Skeletal muscle cell (primary cell): Measurements from ENCODE around the gene LARGE1.
"Not testable (repeated sequence)": the region's sequence is repeated elsewhere in the genome, so short reads cannot be mapped to it uniquely, and the experiment has no call there.

Source experiments
- DNase-seq: peaks from one replicate; pipeline ENCODE4 v3.0.0-alpha.2; 2010; ENCODE audit warnings: low read depth
- H3K4me3 ChIP-seq: 2 replicates; pipeline ENCODE4 v1.5.1; 2011; ENCODE audit warnings: low read depth, mild to moderate bottlenecking, control low read depth, low read length, moderate library complexity

LARGE1 gene

DNA sequence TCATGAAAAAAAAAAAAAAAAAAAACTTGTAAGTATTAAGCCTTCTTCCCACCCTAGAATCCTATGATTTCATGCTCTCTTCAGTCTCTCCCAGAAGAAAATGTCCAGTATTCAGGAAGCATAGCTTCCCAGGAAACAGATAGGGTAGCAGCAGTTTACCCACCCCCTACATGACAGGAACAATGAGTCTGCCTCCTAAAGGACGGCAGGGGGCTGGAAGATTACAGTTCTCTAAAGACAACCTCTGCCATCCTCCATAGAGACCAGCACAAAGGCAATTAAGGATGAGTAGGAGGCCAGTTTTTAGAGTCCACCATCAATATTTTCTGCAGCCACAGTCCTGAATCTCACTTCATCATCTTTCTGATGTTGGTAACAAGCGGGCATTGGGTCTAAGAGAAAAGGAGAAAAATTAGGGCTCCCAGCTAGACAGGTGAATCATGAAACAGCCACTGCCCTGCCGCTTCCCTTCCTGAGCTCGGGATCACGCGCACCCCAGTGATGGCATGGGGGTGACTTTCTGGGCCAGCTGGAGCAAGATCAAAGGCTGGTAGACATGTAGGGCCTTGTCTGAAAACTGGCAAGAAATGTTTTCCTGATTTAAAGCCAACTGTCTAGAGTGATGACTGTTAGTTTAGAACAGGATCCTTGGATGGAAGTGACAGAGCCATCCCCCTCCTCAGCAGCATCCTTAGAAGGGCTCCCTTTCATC is 322.8 kb downstream of the LARGE1 start:
- DNase-seq: no peak
- H3K4me3 ChIP-seq: no peak overlapping the region

DNA sequence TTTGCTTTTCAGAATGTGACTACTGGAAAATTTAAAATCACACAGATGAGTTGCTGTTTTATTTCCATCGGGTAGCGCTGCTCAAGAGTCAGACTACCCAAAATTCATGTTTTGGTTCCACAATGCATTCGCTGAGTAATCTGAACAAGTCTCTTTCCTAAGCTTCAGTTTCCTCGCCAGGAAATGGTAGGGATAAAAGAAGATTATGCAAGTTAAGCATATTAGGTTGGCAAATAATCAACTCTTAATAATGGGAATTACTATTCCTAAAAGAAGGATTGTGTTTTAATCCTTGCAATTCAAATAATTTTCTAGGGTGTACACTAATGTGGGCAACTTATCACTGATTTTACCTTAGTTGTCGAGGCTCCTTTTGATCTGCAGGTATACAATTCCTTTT is 326.5 kb downstream of the LARGE1 start:
- H3K4me3 ChIP-seq: no peak overlapping the region
- no peak for DNase-seq

DNA sequence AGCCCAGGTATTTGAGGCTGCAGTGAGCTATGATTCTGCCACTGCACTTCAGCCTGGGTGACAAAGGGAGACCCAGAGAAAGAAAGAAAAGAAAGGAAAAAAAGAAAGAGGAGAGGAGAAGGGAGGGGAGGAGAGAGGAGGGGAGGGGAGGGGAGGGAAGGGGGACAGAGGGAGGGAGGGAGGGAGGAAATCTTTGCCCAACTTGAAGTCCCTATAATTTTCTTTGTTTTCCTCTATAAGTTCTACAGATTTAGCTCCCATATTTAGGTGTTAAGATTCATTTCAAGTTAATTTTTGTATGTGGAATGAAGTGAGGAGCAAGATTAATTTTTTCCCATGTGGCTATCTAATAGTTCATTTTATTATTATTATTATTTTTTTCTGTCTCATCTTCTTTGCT is 328.3 kb downstream of the LARGE1 start:
- no peak overlapping the region for H3K4me3 ChIP-seq
- DNase-seq: no peak

DNA sequence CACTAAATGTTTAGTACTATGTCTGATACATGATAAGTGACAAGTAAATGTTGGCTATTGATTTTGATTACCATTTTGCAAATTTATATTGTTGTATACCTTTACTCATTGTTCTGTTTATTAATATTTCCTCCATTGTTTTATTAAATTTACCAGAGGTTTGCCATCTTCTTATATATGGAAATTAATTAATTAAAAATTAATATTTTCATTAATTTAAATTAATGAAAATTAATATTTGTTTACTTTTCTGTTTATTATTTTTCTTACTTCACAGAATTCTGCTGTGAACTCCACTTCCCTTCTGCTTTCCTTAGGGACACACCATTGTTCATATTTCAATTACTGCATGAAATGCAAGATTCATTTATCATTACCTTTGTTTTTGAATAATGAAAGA is 331.0 kb downstream of the LARGE1 start:
- DNase-seq: no peak
- H3K4me3 ChIP-seq: no peak overlapping the region

DNA sequence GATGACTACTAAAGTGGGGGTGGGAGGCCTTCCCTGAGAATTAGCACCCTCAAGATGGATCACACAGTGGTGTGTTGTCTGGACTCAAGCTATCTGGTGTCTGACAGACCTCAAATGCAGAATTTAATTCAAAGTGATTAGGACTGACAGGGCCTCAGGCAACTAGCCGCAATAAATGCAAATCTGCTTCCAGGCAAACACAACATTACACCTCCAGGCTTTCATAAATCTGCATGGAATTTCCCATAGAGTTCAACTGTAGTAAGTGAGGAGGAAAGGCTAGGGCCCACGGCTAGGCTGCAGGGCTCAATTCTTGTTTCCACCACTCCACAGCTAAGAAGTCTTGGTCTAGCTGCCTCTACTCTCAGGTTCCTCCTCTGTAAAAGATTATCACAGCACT is 331.4 kb downstream of the LARGE1 start:
- no peak overlapping the region for H3K4me3 ChIP-seq
- DNase-seq: no peak

DNA sequence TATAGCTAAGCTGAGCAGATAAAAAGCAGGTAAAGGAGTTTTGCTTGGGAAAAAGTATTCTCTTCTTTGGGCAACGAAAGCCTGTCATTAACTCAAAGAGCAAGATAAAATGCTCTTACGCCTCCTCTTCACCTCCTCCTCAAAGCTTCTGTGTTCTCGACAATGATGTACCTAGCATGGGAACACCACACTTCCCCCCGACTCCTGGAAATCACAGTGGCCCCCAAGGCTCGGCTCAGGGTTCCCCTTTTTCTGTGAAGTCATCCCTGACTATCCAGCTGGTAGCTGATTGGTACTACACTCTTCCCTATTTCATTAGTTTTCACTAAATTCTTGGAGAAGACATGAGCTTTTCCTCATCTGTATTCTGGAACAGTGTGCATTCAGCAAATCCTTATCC is 336.1 kb downstream of the LARGE1 start:
- DNase-seq: no peak
- no peak overlapping the region for H3K4me3 ChIP-seq

DNA sequence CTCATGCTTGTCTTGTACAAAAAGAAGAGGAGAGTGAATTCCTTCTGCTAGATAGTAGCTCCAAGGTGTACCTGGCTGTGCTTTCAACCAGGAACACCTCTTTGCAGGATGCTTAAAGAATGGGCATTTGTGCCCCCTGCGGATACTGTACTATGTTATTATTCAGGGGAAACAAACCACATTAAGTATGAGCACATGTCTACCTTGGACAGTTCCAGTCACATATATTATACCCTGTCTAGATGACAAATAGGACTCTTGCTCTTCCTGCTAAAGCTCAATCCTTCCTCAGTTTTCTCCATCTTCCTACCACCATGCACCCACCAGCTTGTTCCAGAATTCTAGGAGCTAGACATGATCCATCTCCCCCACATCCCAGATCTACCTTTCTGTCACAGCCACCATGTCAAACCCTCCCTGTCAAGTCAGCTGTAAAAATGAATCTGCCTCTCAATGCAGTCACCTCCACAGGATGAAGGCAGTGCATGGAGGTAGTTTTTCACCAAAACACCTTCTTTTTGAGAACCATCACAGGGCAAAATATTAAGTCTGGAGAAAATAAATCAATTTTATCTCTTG is 337.4 kb downstream of the LARGE1 start:
- DNase-seq: no peak
- H3K4me3 ChIP-seq: no peak overlapping the region

DNA sequence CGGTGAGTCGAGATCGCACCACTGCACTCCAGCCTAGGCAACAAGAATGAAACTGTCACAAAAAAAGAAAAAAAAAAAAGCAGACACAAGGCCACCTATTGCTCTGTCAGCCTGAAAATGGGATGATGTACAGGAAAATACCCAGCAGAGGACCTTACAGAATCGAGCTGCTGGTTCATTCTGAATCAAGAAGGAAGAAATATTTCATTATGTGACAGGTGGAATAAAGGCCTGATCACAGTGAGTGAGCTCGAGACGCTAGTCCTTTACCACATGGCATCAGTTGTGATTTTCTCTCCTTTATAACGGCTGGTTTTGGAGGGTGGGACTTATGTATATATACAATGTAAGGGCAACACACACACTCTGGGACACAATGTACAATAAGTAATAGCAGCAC is 340.0 kb downstream of the LARGE1 start:
- no peak for DNase-seq
- no peak overlapping the region for H3K4me3 ChIP-seq

DNA sequence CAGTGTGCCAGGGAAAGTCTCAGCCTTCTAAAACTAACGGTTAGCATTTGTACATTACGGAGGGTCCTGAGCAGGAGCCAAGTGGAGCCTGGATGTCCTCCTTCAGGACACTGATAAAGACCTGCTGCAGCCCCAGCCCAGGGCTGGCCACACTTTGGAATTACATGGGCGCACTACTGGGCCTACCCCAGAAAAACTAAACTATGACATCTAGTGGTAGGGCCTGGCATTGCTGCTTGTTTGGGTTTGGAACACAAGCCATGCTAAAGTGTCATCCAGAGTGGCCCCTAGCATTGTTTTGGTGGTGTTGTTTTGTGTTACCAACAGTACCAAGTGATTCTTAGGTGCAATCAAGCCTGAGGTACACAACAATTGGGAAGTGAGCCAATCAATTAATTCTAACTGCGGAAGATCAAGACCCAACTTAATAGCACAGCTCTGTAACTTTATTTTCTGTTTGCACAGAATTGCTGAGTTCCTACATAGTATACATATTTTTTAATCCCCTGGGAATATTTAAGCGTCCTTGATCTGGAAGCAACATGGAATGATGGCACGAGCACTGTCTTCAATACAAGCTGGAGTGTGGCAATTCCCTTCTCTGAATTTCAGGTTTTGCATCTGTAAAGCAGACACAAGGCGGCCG is 340.7 kb downstream of the LARGE1 start:
- no peak for DNase-seq
- H3K4me3 ChIP-seq: no peak overlapping the region

DNA sequence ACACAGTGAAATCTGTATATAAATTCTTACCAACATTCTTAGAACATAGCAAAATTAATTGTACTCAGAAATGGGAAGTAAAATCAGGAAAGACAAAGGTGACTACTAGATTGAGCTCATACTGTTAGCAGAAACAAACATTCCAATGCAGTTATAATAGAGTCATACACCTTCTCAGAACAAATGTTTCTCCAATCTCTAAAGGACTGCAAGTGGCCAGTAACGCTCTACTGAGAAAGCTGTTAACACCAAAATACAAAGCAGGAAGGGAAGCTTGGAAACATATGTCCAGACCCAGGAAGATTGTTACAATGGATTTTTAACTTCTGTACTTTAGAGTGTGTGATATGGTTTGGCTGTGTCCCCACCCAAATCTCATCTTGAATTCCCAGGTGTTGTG is 341.5 kb downstream of the LARGE1 start:
- no peak overlapping the region for H3K4me3 ChIP-seq
- DNase-seq: no peak

DNA sequence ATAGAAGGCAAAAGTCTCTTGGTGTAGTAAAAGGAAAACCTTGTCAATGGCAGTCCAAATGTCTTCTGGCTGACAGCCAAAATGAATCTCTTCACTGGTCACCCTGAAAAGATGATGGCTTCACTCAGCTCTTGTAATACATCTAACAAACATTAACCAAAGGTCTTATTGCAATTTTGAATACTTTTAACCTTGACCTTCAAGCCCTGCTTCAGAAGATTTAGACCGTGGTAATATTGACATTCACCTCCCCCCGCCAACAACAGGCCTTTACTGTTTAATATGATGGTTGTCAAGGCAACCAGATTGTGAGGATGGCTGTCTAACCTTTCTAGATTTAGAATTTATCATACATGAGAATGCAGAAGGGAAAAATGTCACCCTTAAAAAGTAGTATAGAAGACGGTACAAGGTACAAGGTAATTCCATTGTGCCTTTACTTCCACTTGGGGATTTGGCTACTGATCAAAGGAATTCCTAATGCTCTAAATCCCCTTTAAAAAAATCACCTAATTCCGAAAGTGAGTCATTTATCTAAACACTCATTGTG is 342.3 kb downstream of the LARGE1 start:
- no peak for DNase-seq
- H3K4me3 ChIP-seq: no peak overlapping the region

DNA sequence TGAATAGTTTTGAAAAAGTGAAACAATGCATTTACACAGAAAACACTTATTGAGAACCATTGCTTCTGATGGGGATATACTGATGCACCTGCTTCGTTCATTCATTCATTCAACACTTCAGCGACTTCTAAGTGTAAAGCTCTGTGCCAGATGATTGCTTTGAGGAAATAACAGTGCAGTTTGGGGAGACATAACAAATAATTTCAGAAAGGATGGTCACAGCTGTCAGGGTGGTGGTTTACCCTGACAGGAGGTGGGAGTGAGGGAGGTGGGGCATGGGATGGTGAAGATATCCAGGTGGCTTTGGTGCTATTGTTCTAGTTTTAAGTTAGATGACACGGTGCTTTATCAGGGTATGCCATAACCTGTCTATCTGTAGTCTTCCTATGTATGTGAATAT is 344.1 kb downstream of the LARGE1 start:
- DNase-seq: no peak
- H3K4me3 ChIP-seq: no peak overlapping the region

DNA sequence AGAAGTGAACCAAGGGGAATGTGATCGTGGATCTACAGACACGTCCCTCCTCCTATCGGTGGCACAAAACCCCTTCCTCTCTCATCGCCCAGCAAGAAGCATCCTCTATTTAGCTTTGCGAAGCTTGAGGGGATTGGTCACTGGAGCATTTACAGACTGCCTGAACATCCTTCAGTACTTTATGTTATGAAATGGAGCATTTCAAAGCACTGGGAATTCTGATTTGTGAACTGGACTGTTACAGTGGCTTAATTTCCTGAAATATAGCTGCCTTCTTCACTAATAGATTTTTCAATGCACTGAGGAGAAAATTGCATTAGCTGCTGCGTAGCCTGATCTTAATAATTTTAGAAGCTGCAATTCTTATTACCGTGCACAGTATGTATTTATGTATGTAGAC is 344.5 kb downstream of the LARGE1 start:
- no peak overlapping the region for H3K4me3 ChIP-seq
- no peak for DNase-seq

DNA sequence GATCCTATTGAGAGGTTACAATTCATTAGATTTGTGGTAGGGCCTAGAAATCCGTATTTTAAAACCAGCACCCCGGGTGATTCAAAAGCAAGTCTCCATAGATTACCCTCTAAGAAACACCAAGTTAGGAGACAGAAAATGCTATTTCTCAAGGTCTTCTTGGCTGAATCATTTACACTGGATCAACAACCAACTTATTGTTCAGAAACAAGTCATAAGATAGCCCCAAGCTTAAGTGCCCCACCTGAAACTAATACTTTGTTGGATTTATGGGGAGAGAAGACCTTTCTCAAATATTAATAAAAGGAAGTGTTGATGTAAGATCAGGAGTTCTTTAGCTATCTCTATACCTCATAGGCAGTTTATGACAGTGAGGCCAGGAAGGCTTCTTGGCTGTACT is 345.2 kb downstream of the LARGE1 start:
- H3K4me3 ChIP-seq: no peak overlapping the region
- DNase-seq: no peak

DNA sequence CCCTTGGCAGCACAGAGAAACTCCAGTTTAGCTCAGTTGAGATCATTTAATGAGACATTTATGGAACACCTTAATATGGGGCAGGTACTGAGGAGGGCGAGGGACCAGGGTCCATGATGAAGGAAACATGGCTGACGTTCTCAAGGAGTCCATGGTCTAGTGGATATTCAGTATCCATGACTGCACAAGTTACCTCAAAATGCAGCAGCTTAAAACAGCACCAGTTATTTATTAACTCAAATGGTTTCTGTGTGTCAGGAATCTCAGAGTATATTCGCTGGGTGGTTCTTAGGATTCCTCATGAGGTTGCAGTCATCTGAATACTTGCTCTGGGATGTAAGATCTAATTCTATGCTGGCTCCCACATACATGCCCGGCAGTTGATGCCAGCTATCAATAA is 346.8 kb downstream of the LARGE1 start:
- DNase-seq: no peak
- H3K4me3 ChIP-seq: no peak overlapping the region

DNA sequence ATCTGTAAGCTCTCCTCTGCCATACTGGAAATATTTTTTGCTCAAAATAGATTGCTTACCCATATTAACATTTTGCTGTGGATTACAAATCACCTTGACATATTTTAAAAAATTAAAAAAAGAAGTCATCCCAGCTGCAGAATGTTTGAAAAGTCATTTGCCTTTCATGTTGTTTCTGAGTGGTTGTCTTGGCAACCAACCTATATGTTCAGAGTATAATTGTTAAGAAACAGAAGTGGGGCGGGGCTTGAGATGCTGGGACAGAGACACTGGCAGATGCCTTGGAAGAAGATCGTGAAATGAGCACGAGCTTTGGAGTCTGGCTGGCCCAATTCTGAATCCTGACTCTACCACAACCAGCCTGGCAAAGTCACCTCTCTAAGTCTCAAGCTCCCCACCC is 348.2 kb downstream of the LARGE1 start:
- no peak for DNase-seq
- H3K4me3 ChIP-seq: no peak overlapping the region

DNA sequence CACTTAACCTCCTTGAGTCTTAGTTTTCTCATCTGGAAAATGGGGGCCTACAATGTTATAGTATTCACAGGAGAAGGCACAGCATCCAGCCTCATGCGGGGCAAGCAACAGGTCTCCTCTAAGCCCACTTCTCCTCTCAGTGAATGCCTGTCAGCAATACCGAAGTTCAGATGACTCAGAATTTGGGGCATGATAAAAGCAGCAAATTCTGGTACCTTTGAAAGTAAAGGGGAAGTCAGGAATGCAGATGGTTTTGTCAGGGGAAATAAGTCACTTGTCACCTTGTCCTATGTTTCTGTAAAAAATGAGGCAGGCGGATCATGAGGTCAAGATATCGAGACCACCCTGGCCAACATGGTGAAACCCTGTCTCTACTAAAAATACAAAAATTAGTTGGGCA is 350.2 kb downstream of the LARGE1 start:
- no peak for DNase-seq
- no peak overlapping the region for H3K4me3 ChIP-seq

DNA sequence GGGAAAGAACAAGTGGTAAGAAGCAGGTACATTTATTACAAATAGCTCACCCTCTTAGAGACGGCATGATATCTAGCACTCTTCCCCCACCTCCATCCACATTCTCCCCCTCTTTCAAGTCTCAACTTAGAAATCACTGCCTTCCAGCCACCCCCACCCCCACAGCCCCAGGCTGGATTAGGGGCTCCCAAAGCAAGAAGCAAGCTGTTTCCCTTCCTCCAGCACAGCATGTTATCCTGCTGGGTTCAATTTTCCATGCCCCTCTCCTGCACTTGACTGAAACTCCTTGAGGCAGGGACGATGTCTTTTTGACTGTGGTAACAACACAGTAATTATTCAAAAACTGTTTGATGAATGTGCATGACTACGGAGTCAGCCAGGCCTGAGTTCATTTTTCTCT is 350.7 kb downstream of the LARGE1 start:
- H3K4me3 ChIP-seq: no peak overlapping the region
- no peak for DNase-seq

DNA sequence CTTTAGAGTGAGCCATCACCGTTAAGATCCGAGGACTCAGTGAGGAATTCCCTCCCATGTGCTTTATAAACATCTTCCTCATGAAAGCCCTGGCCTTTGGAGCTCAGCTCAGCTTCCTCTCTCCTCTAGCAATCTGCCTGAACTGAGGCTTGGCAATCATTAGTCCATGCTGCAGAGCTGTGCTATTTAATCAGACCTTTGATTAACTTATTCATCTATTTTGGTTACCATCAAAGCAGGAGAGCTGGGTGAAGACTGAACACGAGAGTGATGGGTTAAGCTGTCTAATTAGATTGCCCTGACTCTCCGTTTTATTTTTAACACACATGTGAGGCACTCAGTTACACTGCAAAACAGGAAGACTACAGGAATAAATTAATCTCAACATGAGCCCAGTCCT is 351.3 kb downstream of the LARGE1 start:
- no peak for DNase-seq
- no peak overlapping the region for H3K4me3 ChIP-seq

DNA sequence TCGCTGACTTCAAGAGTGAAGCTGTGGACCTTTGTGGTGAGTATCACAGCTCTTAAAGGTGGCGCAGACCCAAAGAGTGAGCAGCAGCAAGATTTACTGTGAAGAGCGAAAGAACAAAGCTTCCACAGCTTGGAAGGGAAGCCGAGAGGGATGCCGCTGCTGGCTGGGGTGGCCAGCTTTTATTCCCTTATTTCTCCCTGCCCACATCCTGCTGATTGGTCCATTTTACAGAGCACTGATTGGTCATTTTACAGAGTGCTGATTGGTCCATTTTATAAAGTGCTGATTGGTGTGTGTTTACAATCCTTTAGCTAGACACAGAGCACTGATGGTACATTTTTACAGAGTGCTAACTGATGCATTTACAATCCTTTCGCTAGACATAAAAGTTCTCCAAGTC is 353.8 kb downstream of the LARGE1 start:
- not testable (repeated sequence) for H3K4me3 ChIP-seq, DNase-seq

DNA sequence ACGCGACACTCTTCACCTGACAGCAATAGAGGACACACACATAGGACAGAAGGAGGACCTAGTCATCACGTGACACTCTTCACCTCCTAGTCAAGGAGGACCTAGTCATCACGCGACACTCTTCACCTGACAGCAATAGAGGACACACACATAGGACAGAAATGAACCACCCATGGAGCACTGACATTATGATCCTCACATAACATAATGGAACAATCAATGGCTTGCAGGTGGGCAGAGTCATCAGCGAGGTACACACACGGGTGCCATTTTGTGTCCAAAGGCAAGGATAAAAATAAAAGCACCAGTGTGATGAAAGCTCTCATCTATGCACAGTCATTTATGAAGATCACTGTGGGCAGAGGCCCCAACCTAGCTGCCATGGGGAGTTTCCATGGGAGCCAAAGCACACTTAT is 354.7 kb downstream of the LARGE1 start:
- H3K4me3 ChIP-seq: no peak overlapping the region
- DNase-seq: no peak
